CD14-positive monocyte (primary cell): ENCODE measurements around the gene DUSP28. TPM values are rescaled to one million over a fixed set of nuclear protein-coding genes. Genes with fewer than 3 reads are reported as not detected.

Source experiments
- DNase-seq, 3 donors: peaks; one replicate each; pipeline ENCODE4 v3.0.0-alpha.2; 2011 to 2022
- H2AFZ ChIP-seq: 2 replicates; pipeline ENCODE4 v1.6.0; 2012; ENCODE audit warnings: mild to moderate bottlenecking, low read depth, low read length, inconsistent platforms; ENCODE audit not compliant: insufficient read depth, poor library complexity, severe bottlenecking
- H3K27ac ChIP-seq, 2 donors: 1 replicate in 1 of 2; 2 replicates in 1 of 2; pipeline ENCODE4 v1.5.1; 2012 to 2013; ENCODE audit warnings: low read length in 2 of 2, control low read depth in 1 of 2, inconsistent platforms in 1 of 2, low read depth in 1 of 2, mild to moderate bottlenecking in 1 of 2
- H3K27me3 ChIP-seq, 2 donors: one replicate each; pipeline versions ENCODE4 v1.6.0 to v1.6.1; 2011 to 2013; ENCODE audit warnings: low read length in 2 of 2; ENCODE audit not compliant: control insufficient read depth in 2 of 2, insufficient read depth in 2 of 2
- H3K36me3 ChIP-seq, 2 donors: replicated peaks in 1 of 2; 1 replicate in 1 of 2; 2 replicates in 1 of 2; pipeline versions ENCODE4 v1.5.1 to v1.6.1; 2012 to 2013; ENCODE audit warnings: low read length in 2 of 2, control low read depth in 1 of 2, inconsistent platforms in 1 of 2, mild to moderate bottlenecking in 1 of 2; ENCODE audit not compliant: insufficient read depth in 2 of 2, control insufficient read depth in 1 of 2
- H3K4me1 ChIP-seq, 2 donors: 1 replicate in 1 of 2; 2 replicates in 1 of 2; pipeline versions ENCODE4 v1.5.1 to v1.6.1; 2012 to 2013; ENCODE audit warnings: low read length in 2 of 2, control low read depth in 1 of 2, inconsistent platforms in 1 of 2, mild to moderate bottlenecking in 1 of 2, moderate library complexity in 1 of 2; ENCODE audit not compliant: insufficient read depth in 2 of 2, control insufficient read depth in 1 of 2
- H3K4me2 ChIP-seq: replicated peaks from 2 replicates; pipeline ENCODE3; 2012; ENCODE audit warnings: low read length, moderate library complexity, mild to moderate bottlenecking; ENCODE audit not compliant: poor library complexity, severe bottlenecking; ENCODE audit errors: extremely low read depth
- H3K4me3 ChIP-seq, 3 experiments: fragments of 200-600 bp in 1 of 3; sonication (generic) in 1 of 3; replicated peaks in 1 of 3; 1 replicate in 2 of 3; 2 replicates in 1 of 3; pipeline ENCODE4 v1.5.1; 2011 to 2013; ENCODE audit warnings: low read length in 3 of 3, mild to moderate bottlenecking in 3 of 3, control low read depth in 2 of 3, low read depth in 2 of 3, inconsistent platforms in 1 of 3, moderate library complexity in 1 of 3
- H3K79me2 ChIP-seq: 2 replicates; pipeline ENCODE4 v1.6.0; 2012; ENCODE audit warnings: mild to moderate bottlenecking, control low read depth, inconsistent platforms, low read length, moderate library complexity; ENCODE audit not compliant: insufficient read depth
- H3K9ac ChIP-seq: 2 replicates; pipeline ENCODE4 v1.6.0; 2017; ENCODE audit warnings: low read length, mild to moderate bottlenecking; ENCODE audit not compliant: insufficient read depth, poor library complexity, severe bottlenecking
- H3K9me3 ChIP-seq, 2 donors: replicated peaks in 1 of 2; 1 replicate in 1 of 2; 2 replicates in 1 of 2; pipeline versions ENCODE4 v1.5.1 to v1.6.1; 2012 to 2013; ENCODE audit warnings: low read length in 2 of 2, control low read depth in 1 of 2; ENCODE audit not compliant: control insufficient read depth in 1 of 2, insufficient read depth in 1 of 2
- H4K20me1 ChIP-seq: 2 replicates; pipeline ENCODE4 v1.6.0; 2012; ENCODE audit warnings: mild to moderate bottlenecking, low read length, control low read depth, moderate library complexity; ENCODE audit not compliant: insufficient read depth
- H3K27ac Mint-ChIP-seq, 7 donors: one replicate each; pipeline ENCODE4 v1.8.0; 2020; ENCODE audit warnings: mild to moderate bottlenecking in 7 of 7, mixed read lengths in 7 of 7, moderate library complexity in 6 of 7, inconsistent platforms in 2 of 7
- H3K27me3 Mint-ChIP-seq, 3 donors: one replicate each; pipeline ENCODE4 v1.8.0; 2021 to 2022; ENCODE audit warnings: low read depth in 3 of 3, mild to moderate bottlenecking in 3 of 3, mixed read lengths in 3 of 3, moderate library complexity in 3 of 3, inconsistent platforms in 1 of 3
- H3K36me3 Mint-ChIP-seq, 2 donors: one replicate each; pipeline ENCODE4 v1.8.0; 2020; ENCODE audit warnings: mixed read lengths in 2 of 2, inconsistent platforms in 1 of 2, mild to moderate bottlenecking in 1 of 2
- H3K4me1 Mint-ChIP-seq: one replicate; pipeline ENCODE4 v1.8.0; 2020; ENCODE audit warnings: mild to moderate bottlenecking, mixed read lengths
- H3K4me3 Mint-ChIP-seq, 2 donors: one replicate each; pipeline ENCODE4 v1.8.0; 2020; ENCODE audit warnings: mild to moderate bottlenecking in 2 of 2, mixed read lengths in 2 of 2, moderate library complexity in 1 of 2
- H3K9me3 Mint-ChIP-seq, 7 donors: one replicate each; pipeline ENCODE4 v1.8.0; 2020 to 2022; ENCODE audit warnings: mixed read lengths in 7 of 7, mild to moderate bottlenecking in 6 of 7, moderate library complexity in 6 of 7, inconsistent platforms in 2 of 7
- WGBS: methylation state at CpG from one replicate; pipeline ENCODE4 v1.1.5; 2013; ENCODE audit warnings: missing lambda C conversion rate; ENCODE audit not compliant: insufficient coverage; 5-methylcytosine and 5-hydroxymethylcytosine counted together
- intact Hi-C, 2 donors: fragments of 100-400 bp; cut with micrococcal nuclease; formaldehyde crosslinking; loops; one replicate each; pipeline versions ENCODE4 v1.15.0 to v1.15.1; 2023
- polyA plus RNA-seq, 3 donors: library from polyadenylated mRNA; depleted of rRNA in 1 of 3; unstranded in 2 of 3; stranded (reverse) in 1 of 3; fragments of 300-500 nt in 2 of 3; fragments of >200 nt in 1 of 3; fragmentation: Illumina TruSeq in 2 of 3; gene quantifications; 1 replicate in 2 of 3; 2 replicates in 1 of 3; pipeline ENCODE4 v1.2.3, GENCODE V29; 2012 to 2021
- TF ChIP-seq, protein P1 (sequence below): fragments of 200-600 bp; IDR thresholded peaks from one replicate; pipeline ENCODE4 v1.8.0; 2022; ENCODE audit warnings: antibody characterized with exemption, mild to moderate bottlenecking

Gene DUSP28
- polyA plus RNA-seq, 3 donors, result 10.8 to 17.7 (median 17.1) TPM

DNA sequence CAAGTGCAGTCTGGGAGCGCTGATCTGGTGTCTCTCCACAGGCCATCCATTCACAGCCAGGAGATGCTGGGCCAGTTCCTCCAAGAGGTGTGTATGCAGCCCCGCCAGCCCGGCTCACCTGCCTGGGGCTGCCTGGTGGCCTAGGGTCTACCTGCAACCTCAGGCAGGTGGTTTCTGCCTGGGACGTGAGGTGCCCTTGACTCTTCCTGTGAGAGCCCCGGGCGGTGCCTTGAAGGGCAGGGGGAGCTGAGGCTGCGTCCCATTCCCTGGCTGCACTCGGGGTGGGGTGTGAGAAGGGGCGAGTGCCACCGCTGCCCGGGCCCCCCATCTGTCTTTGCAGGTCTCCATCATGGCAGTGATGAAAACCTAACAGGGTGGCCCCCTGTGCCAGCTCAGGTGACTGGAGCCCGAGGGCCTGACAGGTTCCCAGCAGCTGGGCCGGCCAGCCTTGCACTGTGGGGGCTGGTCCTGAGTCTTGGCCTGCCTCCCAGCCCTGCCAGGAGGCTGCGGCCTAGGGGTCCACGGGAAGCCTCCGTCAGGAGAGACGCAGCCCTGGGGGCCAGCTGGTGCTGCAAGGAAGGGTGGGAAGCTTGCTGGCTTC is 38.3 kb downstream of the DUSP28 start:
- Histone ChIP-seq H4K20me1 (peaks cover 17% of the 10 kb centered on the region), H3K4me1 (no peaks in the 10 kb centered on the region), H3K27me3 (no peaks in the 10 kb centered on the region), H3K4me3 (no peak overlapping the region), H3K27ac (no peak overlapping the region), H3K9me3 (no peaks in the 10 kb centered on the region), H3K9ac (no peak overlapping the region), H2AFZ (no peak overlapping the region), H3K36me3 (peaks cover 58 to 89% of the 10 kb centered on the region in 2 donors), H3K79me2 (peaks cover 10% of the 10 kb centered on the region), H3K4me2 (no peak overlapping the region)
- H3K36me3 Mint-ChIP-seq, result peaks cover 36 to 74% of the 10 kb centered on the region in 2 donors
- H3K4me3 Mint-ChIP-seq, result no peak overlapping the region
- no peaks in the 10 kb centered on the region for H3K9me3 Mint-ChIP-seq
- peaks cover 0 to 3% (median 0%) of the 10 kb centered on the region in 3 donors for H3K27me3 Mint-ChIP-seq
- no peak for DNase-seq
- H3K27ac Mint-ChIP-seq, result no peak overlapping the region
- TF ChIP-seq, protein P1, sequence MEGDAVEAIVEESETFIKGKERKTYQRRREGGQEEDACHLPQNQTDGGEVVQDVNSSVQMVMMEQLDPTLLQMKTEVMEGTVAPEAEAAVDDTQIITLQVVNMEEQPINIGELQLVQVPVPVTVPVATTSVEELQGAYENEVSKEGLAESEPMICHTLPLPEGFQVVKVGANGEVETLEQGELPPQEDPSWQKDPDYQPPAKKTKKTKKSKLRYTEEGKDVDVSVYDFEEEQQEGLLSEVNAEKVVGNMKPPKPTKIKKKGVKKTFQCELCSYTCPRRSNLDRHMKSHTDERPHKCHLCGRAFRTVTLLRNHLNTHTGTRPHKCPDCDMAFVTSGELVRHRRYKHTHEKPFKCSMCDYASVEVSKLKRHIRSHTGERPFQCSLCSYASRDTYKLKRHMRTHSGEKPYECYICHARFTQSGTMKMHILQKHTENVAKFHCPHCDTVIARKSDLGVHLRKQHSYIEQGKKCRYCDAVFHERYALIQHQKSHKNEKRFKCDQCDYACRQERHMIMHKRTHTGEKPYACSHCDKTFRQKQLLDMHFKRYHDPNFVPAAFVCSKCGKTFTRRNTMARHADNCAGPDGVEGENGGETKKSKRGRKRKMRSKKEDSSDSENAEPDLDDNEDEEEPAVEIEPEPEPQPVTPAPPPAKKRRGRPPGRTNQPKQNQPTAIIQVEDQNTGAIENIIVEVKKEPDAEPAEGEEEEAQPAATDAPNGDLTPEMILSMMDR, result no peak
- H3K4me1 Mint-ChIP-seq, result no peaks in the 10 kb centered on the region
- intact Hi-C loops, result no loop called here
- 97% methylated on average over 16 of the region's 17 CpGs for WGBS

- intact Hi-C loops, result no loop called here
- Histone ChIP-seq H3K9me3 (no peaks in the 10 kb centered on the region), H2AFZ (no peak overlapping the region), H3K79me2 (peaks cover 3% of the 10 kb centered on the region), H3K27me3 (no peaks in the 10 kb centered on the region), H3K4me2 (no peak overlapping the region), H3K4me3 (no peak overlapping the region), H4K20me1 (peaks cover 13% of the 10 kb centered on the region), H3K27ac (no peak overlapping the region), H3K36me3 (peaks cover 51 to 81% of the 10 kb centered on the region in 2 donors), H3K4me1 (peaks cover 4% of the 10 kb centered on the region in 2 donors), H3K9ac (no peak overlapping the region)
- Mint-ChIP-seq H3K4me1 (peaks cover 3% of the 10 kb centered on the region), H3K27me3 (peaks cover 0 to 3% (median 0%) of the 10 kb centered on the region in 3 donors), H3K27ac (no peak overlapping the region), H3K4me3 (no peak overlapping the region), H3K9me3 (no peaks in the 10 kb centered on the region), H3K36me3 (peaks cover 36 to 68% of the 10 kb centered on the region in 2 donors)
- DNase-seq, result no peak
- TF ChIP-seq, protein P1, result no peak
- WGBS, result 93% methylated on average over 3 of the region's 11 CpGs
These were observed 39.0 kb downstream of the DUSP28 start for GRCh38 chr2:240599141-240599583.
